ENCODE results near the gene CFAP77. TPM values are rescaled to one million over a fixed set of nuclear protein-coding genes. Genes with fewer than 3 reads are reported as not detected.

Gene CFAP77
- total RNA-seq, 1 experiment from 2014 or later = not detected

Small RNA genes within 50 kb of the gene (small RNA-seq; reads per million reads assigned to genes)
- 8.7 reads per million, percentile 89 among the genes with 10 or more reads in this experiment for gene RNU5D-2P

Other genes with a start within 250 kb of the CFAP77 start
- gene NTNG2, start 248.2 kb upstream of the CFAP77 start, total RNA-seq (2014; rRNA removed; shearing (Covaris generic); ENCODE audit: low replicate concordance) = 0.40 and 2.5 TPM in 2 replicates
- 56.0 and 56.7 TPM in 2 replicates for gene SETX, start 55.2 kb upstream of the CFAP77 start, total RNA-seq (2014; rRNA removed; shearing (Covaris generic); ENCODE audit: low replicate concordance)
- 7.0 and 10.2 TPM in 2 replicates for gene TTF1, start 3.4 kb upstream of the CFAP77 start, total RNA-seq (2014; rRNA removed; shearing (Covaris generic); ENCODE audit: low replicate concordance)
- gene BARHL1, start 172.4 kb downstream of the CFAP77 start, total RNA-seq (2014; rRNA removed; shearing (Covaris generic); ENCODE audit: low replicate concordance) = not detected in 2 replicates

All from Karpas-422 (cell line).